ENCODE measurements around the gene UBR4. TPM values are rescaled to one million over a fixed set of nuclear protein-coding genes. Genes with fewer than 3 reads are reported as not detected.

Gene UBR4
- total RNA-seq, 1 experiment from 2014 or later: 131 TPM

GRCh38 chr1:19100028-19100427, 110.0 kb downstream of the UBR4 start:
- Histone ChIP-seq H4K8ac (replicated peaks; ENCODE audit: insufficient read length, low read depth, low read length) (no peak overlapping the region), H2AK5ac (ENCODE audit: insufficient read length, low read length) (no peak overlapping the region), H3K9me3 (ENCODE audit: control insufficient read depth, low read depth, low read length) (no peaks in the 10 kb centered on the region), H2BK15ac (ENCODE audit: low read depth, low read length) (no peak overlapping the region), H3K79me1 (ENCODE audit: insufficient read depth, low read depth, low read length, poor library complexity, severe bottlenecking) (no peaks in the 10 kb centered on the region), H2BK120ac (ENCODE audit: low read depth, low read length, poor library complexity, severe bottlenecking) (no peak overlapping the region), H3K18ac (ENCODE audit: insufficient read length, low read depth, low read length) (no peak overlapping the region), H4K5ac (ENCODE audit: insufficient read length, low read depth, low read length) (no peak overlapping the region), H4K20me1 (ENCODE audit: control insufficient read depth, insufficient read depth, insufficient read length) (no peaks in the 10 kb centered on the region), H3K4ac (ENCODE audit: low read depth, low read length) (no peak overlapping the region), H3K14ac (ENCODE audit: insufficient read depth, low read length) (no peak overlapping the region), H4K91ac (ENCODE audit: insufficient read length, low read depth, low read length) (no peak overlapping the region), H3K4me1 (ENCODE audit: insufficient read depth, low read length) (no peaks in the 10 kb centered on the region), H2BK5ac (ENCODE audit: insufficient read length, low read length) (no peak overlapping the region), H3K79me2 (ENCODE audit: insufficient read depth, low read length) (no peaks in the 10 kb centered on the region), H3K23me2 (ENCODE audit: insufficient read length, low read depth, low read length, poor library complexity, severe bottlenecking) (no peaks in the 10 kb centered on the region), H3K56ac (ENCODE audit: insufficient read length, low read depth, low read length) (no peak overlapping the region), H3T11ph (ENCODE audit: low read length) (no peak overlapping the region), H3K27ac (ENCODE audit: insufficient read length, low read depth, low read length) (no peak overlapping the region), H3K23ac (ENCODE audit: insufficient read length, low read depth, low read length) (no peak overlapping the region), H2BK20ac (ENCODE audit: low read depth, low read length, poor library complexity, severe bottlenecking) (no peak overlapping the region), H3K9ac (ENCODE audit: extremely low read depth, insufficient read length, low read length) (no peak overlapping the region), H2BK12ac (ENCODE audit: insufficient read length, low read depth, low read length) (no peak overlapping the region), H2AFZ (ENCODE audit: low read length) (no peak overlapping the region), H3K27me3 (ENCODE audit: insufficient read depth, low read length) (no peaks in the 10 kb centered on the region), H3K4me2 (ENCODE audit: insufficient read depth, insufficient read length, low read length) (no peak overlapping the region)
- no CpG with 5 or more reads among the region's 5 CpGs for WGBS (ENCODE audit: extremely low coverage, insufficient read length, low lambda C conversion rate)
- Mint-ChIP-seq H3K4me1 (peaks cover 3 to 12% of the 10 kb centered on the region in 2 experiments; a peak in 3 of 4 replicates), H3K27ac (no peak overlapping the region), H3K27me3 (ENCODE audit: low read depth) (no peaks in the 10 kb centered on the region; the same call in 1 of the 2 replicates), H3K4me3 (no peak overlapping the region), H3K9me3 (no peaks in the 10 kb centered on the region), H3K36me3 (ENCODE audit: insufficient read depth in 1 of 3, low read depth in 3 of 3) (peaks cover 42 to 100% (median 96%) of the 10 kb centered on the region in 3 experiments; a peak in 6 of 7 replicates)
- DNase-seq: no peak
- TF ChIP-seq, protein P1, sequence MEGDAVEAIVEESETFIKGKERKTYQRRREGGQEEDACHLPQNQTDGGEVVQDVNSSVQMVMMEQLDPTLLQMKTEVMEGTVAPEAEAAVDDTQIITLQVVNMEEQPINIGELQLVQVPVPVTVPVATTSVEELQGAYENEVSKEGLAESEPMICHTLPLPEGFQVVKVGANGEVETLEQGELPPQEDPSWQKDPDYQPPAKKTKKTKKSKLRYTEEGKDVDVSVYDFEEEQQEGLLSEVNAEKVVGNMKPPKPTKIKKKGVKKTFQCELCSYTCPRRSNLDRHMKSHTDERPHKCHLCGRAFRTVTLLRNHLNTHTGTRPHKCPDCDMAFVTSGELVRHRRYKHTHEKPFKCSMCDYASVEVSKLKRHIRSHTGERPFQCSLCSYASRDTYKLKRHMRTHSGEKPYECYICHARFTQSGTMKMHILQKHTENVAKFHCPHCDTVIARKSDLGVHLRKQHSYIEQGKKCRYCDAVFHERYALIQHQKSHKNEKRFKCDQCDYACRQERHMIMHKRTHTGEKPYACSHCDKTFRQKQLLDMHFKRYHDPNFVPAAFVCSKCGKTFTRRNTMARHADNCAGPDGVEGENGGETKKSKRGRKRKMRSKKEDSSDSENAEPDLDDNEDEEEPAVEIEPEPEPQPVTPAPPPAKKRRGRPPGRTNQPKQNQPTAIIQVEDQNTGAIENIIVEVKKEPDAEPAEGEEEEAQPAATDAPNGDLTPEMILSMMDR (conservative IDR thresholded peaks at IDR 0.05): no peak
